ENCODE results near the gene TBX18.

Gene TBX18

GRCh38 chr6:84671183-84671582 is 93.2 kb downstream of the TBX18 start:
- no peak for DNase-seq (ENCODE audit: low spot score)

DNA sequence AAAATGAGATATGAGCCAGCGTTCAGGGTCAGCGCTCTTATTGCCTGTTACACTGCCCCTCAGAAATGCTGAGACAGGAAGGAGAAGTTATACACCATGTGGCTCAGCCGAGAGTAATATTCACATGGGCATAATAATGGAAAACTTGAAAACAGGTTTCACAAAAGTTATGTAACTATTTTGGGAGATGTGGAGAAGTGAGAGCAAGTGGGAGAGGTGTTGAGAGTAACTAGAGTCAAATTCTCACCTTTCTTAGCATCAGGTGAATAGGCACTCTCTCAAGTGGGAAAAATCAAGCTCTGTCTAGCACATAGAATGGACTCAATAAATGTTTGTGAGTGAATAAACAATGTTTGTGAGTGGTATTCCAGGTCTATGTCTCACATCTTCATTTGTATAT is 94.5 kb downstream of the TBX18 start:
- DNase-seq (ENCODE audit: low spot score): no peak

DNA sequence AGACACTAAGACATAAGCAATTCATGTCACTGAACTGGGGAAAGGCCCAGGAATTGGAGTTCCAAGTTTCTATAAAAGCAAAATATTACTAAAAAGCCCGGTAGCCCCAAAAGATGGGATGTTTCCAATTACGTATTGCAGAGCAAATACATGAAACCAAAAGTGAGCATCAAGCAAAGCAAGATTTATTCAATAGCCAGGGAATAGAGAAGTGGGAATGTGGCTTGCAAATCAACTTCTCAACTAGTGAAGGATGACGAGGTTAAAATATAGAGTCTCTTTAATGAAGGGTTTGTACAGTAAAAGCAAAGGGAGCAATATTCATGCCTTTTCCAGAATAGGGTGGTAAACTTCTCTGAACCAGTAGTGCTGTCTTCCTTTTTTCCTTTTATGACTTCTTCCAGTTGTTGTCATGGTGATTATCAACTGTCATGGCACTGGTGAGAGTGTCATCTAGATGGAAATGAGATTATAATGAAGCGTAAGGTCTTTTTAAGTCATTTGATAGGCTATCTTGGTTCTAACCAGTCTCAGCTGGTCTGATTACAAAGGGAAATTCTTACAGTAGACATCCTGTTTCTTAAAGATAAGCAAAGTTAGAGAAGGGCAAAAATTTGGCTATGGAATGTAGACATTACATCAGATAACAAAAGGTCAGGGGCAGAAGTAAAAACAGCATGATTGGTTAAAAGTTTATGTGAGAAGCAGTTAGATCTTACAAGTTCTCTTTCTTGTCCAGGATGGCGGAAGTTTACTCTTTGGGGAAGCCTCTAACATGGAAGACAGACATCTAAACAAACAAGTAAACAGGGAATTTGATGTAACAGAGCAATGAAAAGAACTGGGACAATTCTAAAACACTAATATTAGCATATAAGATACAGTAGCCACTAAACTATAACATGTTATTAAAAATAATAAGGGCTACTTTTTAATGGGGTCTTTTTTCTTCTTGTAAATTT is 96.9 kb downstream of the TBX18 start:
- DNase-seq (ENCODE audit: low spot score): no peak

DNA sequence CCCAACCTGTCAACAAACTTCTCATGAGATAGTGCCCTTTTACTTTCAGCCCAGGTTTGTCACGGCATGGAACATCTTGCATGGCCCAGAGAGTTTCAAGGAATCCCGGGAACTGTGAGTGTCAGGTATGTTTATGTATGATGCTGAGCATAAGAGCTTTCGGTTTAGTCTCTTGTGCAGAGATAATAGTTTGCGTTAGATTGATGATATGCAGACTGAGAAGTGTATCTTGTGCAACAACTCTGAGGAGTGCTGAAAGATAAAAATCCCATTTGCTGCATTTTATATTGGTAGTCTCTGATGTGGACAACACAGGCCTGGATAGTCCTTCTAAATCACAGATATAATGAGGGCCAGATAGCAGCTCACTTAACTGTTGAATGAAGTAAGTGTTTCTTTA is 99.0 kb downstream of the TBX18 start:
- no peak for DNase-seq (ENCODE audit: low spot score)

GRCh38 chr6:84663866-84664265 is 100.5 kb downstream of the TBX18 start:
- no peak for DNase-seq (ENCODE audit: low spot score)

DNA sequence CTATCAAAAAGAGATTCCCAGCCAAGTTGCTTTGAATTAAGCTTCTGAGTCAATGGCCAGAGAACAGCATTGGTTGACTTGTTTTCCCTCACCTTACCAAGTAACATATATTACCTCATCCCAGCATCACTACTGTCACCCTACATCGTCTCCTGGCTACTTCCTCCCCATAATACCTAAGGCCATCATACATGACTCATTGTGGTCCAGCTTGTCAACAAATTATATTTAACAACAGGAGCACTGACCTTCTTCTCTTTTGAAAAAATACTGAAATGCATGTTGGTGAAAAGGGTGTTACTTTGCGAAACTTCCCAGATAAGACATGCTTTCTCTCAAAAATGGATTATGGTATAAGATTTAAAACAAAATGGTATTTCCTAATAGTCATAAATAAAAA is 106.9 kb downstream of the TBX18 start:
- no peak for DNase-seq (ENCODE audit: low spot score)

- DNase-seq (ENCODE audit: low spot score): no peak
Observed at GRCh38 chr6:84657025-84657424, 107.4 kb downstream of the TBX18 start.

DNA sequence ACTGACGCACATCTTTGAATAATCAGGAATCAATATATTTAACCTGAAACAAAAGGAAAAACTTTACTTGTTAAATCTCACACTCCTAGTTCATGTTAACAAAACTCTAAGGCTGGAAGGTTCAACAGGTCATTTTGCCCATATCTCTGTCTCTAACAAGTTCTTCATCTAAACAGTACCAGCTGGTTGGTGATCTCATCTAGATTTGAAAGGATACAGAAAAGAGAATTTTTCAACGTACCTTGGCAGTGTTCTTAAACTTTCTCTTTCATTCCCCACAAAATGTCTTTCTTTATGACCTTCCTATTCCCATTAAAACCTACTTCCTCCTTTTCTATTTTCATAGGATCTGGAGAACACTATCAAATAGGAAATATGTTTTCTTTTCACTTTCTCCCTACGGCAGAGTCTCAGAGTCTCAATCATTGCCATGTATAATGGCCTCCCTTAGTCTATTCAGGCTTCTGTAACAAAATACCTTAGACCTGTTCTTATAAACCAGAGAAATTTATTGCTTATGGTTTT is 111.3 kb downstream of the TBX18 start:
- no peak for DNase-seq (ENCODE audit: low spot score)

GRCh38 chr6:84652356-84653026 is 111.9 kb downstream of the TBX18 start:
- no peak for DNase-seq (ENCODE audit: low spot score)

- no peak for DNase-seq (ENCODE audit: low spot score)
Observed at GRCh38 chr6:84651583-84651982, 112.8 kb downstream of the TBX18 start.

GRCh38 chr6:84648444-84648843 is 116.0 kb downstream of the TBX18 start:
- no peak for DNase-seq (ENCODE audit: low spot score)

DNA sequence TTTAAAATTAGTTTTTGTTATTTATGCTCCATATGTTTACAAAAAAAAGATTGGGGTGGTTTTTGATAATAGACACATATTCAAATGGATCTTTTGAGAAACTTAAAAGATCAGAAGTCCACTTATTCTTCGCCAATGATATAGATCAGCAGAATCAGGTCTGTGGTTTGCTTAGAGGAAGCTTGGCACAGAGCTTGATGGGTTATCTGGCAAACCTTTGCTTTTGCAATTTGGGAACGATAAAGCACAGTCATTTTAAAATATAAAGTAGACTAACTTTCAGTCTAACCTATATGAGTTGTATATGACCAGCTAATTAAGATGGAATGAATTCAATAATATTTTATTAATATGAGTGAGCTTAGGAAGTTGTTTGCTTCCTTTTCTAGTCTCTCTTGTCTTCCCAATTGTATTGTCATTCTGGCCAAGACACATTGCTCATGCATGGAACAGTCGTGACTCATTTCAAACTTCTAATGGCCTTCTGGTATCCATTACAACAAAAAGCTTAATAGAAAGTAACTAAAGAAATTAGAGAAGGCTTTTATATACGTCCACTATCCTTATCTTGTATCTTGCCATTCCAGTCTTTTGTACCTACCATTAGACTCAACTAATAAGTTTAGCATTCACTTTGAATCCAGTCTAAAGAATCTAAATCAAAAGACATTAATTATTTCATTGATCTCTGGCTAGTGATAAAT is 118.7 kb downstream of the TBX18 start:
- no peak for DNase-seq (ENCODE audit: low spot score)

DNA sequence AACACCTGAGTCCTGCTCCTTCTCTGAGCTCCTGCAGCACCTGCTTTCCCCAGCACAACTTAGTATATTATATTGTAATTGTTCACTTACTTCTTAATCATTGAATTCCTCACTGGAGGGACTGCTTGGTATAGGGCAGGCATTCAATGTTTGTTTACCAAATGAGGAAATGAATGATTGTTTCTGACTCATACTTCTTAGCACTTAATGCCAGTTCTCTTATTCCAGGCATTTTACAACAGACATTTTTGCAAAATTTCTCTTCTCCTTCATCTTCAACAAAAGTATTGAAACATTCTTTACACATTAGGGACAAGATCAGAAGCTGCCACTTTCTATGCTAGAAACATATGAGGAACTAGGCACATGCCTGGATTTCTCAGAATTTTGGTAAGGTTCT is 119.4 kb downstream of the TBX18 start:
- no peak for DNase-seq (ENCODE audit: low spot score)

- no peak for DNase-seq (ENCODE audit: low spot score)
Observed at GRCh38 chr6:84643778-84644177, 120.6 kb downstream of the TBX18 start.

DNA sequence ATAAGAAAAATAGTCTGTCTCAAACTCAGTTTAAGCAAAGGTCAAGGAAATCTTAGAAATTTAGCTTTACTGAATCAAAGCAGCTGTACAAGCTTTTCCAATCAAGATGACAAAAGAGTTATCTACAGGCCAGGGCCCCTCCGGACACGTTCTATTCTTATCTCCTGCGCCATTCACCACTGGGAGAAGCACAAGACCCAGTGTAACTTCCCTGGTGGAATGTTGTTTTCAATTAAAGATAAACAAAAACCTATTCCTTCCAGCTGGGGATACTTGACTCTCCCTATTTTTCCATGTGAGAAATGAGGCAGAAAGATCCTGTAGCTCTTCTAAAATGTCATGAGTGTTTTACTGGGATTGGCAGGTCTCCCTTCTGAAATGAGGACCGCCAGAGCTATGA is 123.3 kb downstream of the TBX18 start:
- DNase-seq (ENCODE audit: low spot score): no peak

DNA sequence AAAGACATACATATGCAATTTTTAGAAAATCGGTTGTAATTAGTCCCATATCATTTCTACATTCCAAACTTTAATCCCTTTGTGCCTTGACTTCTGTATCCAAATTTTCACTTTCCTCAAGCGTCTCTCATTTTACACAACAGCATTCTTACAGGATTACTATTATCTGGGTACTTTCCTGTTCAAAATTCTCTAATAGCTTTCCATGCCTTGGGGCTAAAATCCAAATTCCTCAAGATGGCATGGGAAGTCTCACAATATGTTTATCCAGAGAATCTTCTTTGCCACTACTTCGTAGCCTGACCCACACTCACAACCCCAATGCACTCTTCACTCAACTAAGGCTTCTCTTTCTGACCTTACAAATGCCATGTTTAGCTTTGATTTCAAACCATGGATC is 125.0 kb downstream of the TBX18 start:
- DNase-seq (ENCODE audit: low spot score): no peak

DNA sequence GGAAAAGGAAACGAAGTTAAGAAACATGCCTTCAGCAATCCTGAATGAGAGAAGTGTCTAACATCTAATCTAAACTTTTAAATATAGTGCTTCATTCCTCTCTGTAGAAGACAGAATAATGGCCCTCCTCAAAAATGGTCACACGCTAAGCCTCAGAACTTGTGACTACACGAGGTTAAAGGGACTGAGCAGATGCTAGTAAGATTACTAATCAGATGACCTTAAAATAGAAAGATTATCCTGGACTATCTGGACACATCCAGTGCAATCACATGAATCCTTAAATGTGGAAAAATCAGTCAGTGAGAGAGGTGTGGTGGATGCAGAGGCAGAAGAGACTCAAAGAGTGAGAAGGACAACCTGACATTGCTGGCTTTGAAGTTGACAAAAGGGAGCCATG is 126.1 kb downstream of the TBX18 start:
- no peak for DNase-seq (ENCODE audit: low spot score)
